Measurements from ENCODE around the gene RHOT2. TPM values are rescaled to one million over a fixed set of nuclear protein-coding genes. Genes with fewer than 3 reads are reported as not detected.

Gene RHOT2
- polyA plus RNA-seq, 2 donors: 87.1 to 152 TPM

GRCh38 chr16:632486-633335, 35.2 kb upstream of the RHOT2 start:
- no peaks in the 10 kb centered on the region for H3K9me3 ChIP-seq (ENCODE audit: control insufficient read depth in 2 of 2, insufficient read depth in 1 of 2, low read depth in 1 of 2, low read length in 1 of 2)
- H3K27me3 ChIP-seq (ENCODE audit: control insufficient read depth in 1 of 2, insufficient read depth in 2 of 2, low read length in 2 of 2): no peaks in the 10 kb centered on the region
- no peak overlapping the region for H3K27ac ChIP-seq (ENCODE audit: low read depth in 2 of 2, low read length in 1 of 2)
- no peak overlapping the region for H3K4me3 ChIP-seq (ENCODE audit: low read depth in 1 of 2, low read length in 2 of 2)
- H3K4me1 ChIP-seq (ENCODE audit: control insufficient read depth in 2 of 2, insufficient read depth in 2 of 2, low read length in 1 of 2): peaks cover 10 to 25% of the 10 kb centered on the region in 2 donors
- peaks cover 0 to 29% of the 10 kb centered on the region in 2 donors for H3K36me3 ChIP-seq (ENCODE audit: control insufficient read depth in 2 of 2, insufficient read depth in 2 of 2, low read length in 1 of 2)
- 93 to 94% methylated on average over 65 to 67 of the region's 67 CpGs for WGBS, 2 donors

GRCh38 chr16:633336-634050, 34.4 kb upstream of the RHOT2 start:
- Histone ChIP-seq H3K4me1 (ENCODE audit: control insufficient read depth in 2 of 2, insufficient read depth in 2 of 2, low read length in 1 of 2) (peaks cover 10 to 25% of the 10 kb centered on the region in 2 donors), H3K4me3 (ENCODE audit: low read depth in 1 of 2, low read length in 2 of 2) (no peak overlapping the region), H3K27ac (ENCODE audit: low read depth in 2 of 2, low read length in 1 of 2) (no peak overlapping the region), H3K36me3 (ENCODE audit: control insufficient read depth in 2 of 2, insufficient read depth in 2 of 2, low read length in 1 of 2) (peaks cover 0 to 23% of the 10 kb centered on the region in 2 donors), H3K27me3 (ENCODE audit: control insufficient read depth in 1 of 2, insufficient read depth in 2 of 2, low read length in 2 of 2) (no peaks in the 10 kb centered on the region), H3K9me3 (ENCODE audit: control insufficient read depth in 2 of 2, insufficient read depth in 1 of 2, low read depth in 1 of 2, low read length in 1 of 2) (no peaks in the 10 kb centered on the region)
- 95 to 97% methylated on average over 74 of the region's 74 CpGs for WGBS, 2 donors

GRCh38 chr16:634051-634670, 33.8 kb upstream of the RHOT2 start:
- H3K9me3 ChIP-seq (ENCODE audit: control insufficient read depth in 2 of 2, insufficient read depth in 1 of 2, low read depth in 1 of 2, low read length in 1 of 2): no peaks in the 10 kb centered on the region
- no peak overlapping the region for H3K27ac ChIP-seq (ENCODE audit: low read depth in 2 of 2, low read length in 1 of 2)
- peaks cover 0 to 18% of the 10 kb centered on the region in 2 donors for H3K36me3 ChIP-seq (ENCODE audit: control insufficient read depth in 2 of 2, insufficient read depth in 2 of 2, low read length in 1 of 2)
- 89 to 90% methylated on average over 22 of the region's 22 CpGs for WGBS, 2 donors
- H3K4me3 ChIP-seq (ENCODE audit: low read depth in 1 of 2, low read length in 2 of 2): no peak overlapping the region
- H3K4me1 ChIP-seq (ENCODE audit: control insufficient read depth in 2 of 2, insufficient read depth in 2 of 2, low read length in 1 of 2): peaks cover 10 to 25% of the 10 kb centered on the region in 2 donors
- no peaks in the 10 kb centered on the region for H3K27me3 ChIP-seq (ENCODE audit: control insufficient read depth in 1 of 2, insufficient read depth in 2 of 2, low read length in 2 of 2)

GRCh38 chr16:634996-635395, 32.9 kb upstream of the RHOT2 start:
- WGBS, 2 donors: 84 to 86% methylated on average over 7 of the region's 7 CpGs
- Histone ChIP-seq H3K4me1 (ENCODE audit: control insufficient read depth in 2 of 2, insufficient read depth in 2 of 2, low read length in 1 of 2) (peaks cover 5 to 25% of the 10 kb centered on the region in 2 donors), H3K4me3 (ENCODE audit: low read depth in 1 of 2, low read length in 2 of 2) (peak overlapping the region in 1 of 2 donors; percentile 90), H3K27me3 (ENCODE audit: control insufficient read depth in 1 of 2, insufficient read depth in 2 of 2, low read length in 2 of 2) (no peaks in the 10 kb centered on the region), H3K36me3 (ENCODE audit: control insufficient read depth in 2 of 2, insufficient read depth in 2 of 2, low read length in 1 of 2) (peaks cover 0 to 15% of the 10 kb centered on the region in 2 donors), H3K9me3 (ENCODE audit: control insufficient read depth in 2 of 2, insufficient read depth in 1 of 2, low read depth in 1 of 2, low read length in 1 of 2) (no peaks in the 10 kb centered on the region), H3K27ac (ENCODE audit: low read depth in 2 of 2, low read length in 1 of 2) (no peak overlapping the region)

GRCh38 chr16:635573-636205, 32.2 kb upstream of the RHOT2 start:
- Histone ChIP-seq H3K4me3 (ENCODE audit: low read depth in 1 of 2, low read length in 2 of 2) (peak overlapping the region; percentile 68 to 90), H3K4me1 (ENCODE audit: control insufficient read depth in 2 of 2, insufficient read depth in 2 of 2, low read length in 1 of 2) (peaks cover 5 to 21% of the 10 kb centered on the region in 2 donors), H3K9me3 (ENCODE audit: control insufficient read depth in 2 of 2, insufficient read depth in 1 of 2, low read depth in 1 of 2, low read length in 1 of 2) (no peaks in the 10 kb centered on the region), H3K27me3 (ENCODE audit: control insufficient read depth in 1 of 2, insufficient read depth in 2 of 2, low read length in 2 of 2) (no peaks in the 10 kb centered on the region), H3K36me3 (ENCODE audit: control insufficient read depth in 2 of 2, insufficient read depth in 2 of 2, low read length in 1 of 2) (peaks cover 0 to 15% of the 10 kb centered on the region in 2 donors), H3K27ac (ENCODE audit: low read depth in 2 of 2, low read length in 1 of 2) (peak overlapping the region; percentile 95 to 99)
- 2% methylated on average over 55 of the region's 55 CpGs for WGBS, 2 donors

GRCh38 chr16:636206-637080, 31.5 kb upstream of the RHOT2 start, which contains the start of gene METTL26:
Gene METTL26 (minus strand): TSS chr16:636305. CDS start chr16:636290, 15 bp downstream.
- Histone ChIP-seq H3K4me1 (ENCODE audit: control insufficient read depth in 2 of 2, insufficient read depth in 2 of 2, low read length in 1 of 2) (peaks cover 0 to 14% of the 10 kb centered on the region in 2 donors), H3K27ac (ENCODE audit: low read depth in 2 of 2, low read length in 1 of 2) (peak within 1 kb of the TSS; percentile 95 to 99), H3K36me3 (ENCODE audit: control insufficient read depth in 2 of 2, insufficient read depth in 2 of 2, low read length in 1 of 2) (peaks cover 0 to 15% of the 10 kb centered on the region in 2 donors), H3K9me3 (ENCODE audit: control insufficient read depth in 2 of 2, insufficient read depth in 1 of 2, low read depth in 1 of 2, low read length in 1 of 2) (no peaks in the 10 kb centered on the region), H3K4me3 (ENCODE audit: low read depth in 1 of 2, low read length in 2 of 2) (peak within 1 kb of the TSS; percentile 68 to 90), H3K27me3 (ENCODE audit: control insufficient read depth in 1 of 2, insufficient read depth in 2 of 2, low read length in 2 of 2) (no peaks in the 10 kb centered on the region)
- 0% methylated on average over 77 to 91 of the region's 91 CpGs for WGBS, 2 donors

GRCh38 chr16:637081-638018, 30.6 kb upstream of the RHOT2 start:
- H3K27me3 ChIP-seq (ENCODE audit: control insufficient read depth in 1 of 2, insufficient read depth in 2 of 2, low read length in 2 of 2): no peaks in the 10 kb centered on the region
- peak overlapping the region; percentile 95 to 99 for H3K27ac ChIP-seq (ENCODE audit: low read depth in 2 of 2, low read length in 1 of 2)
- peaks cover 0 to 15% of the 10 kb centered on the region in 2 donors for H3K4me1 ChIP-seq (ENCODE audit: control insufficient read depth in 2 of 2, insufficient read depth in 2 of 2, low read length in 1 of 2)
- H3K4me3 ChIP-seq (ENCODE audit: low read depth in 1 of 2, low read length in 2 of 2): peak overlapping the region; percentile 68 to 90
- no peaks in the 10 kb centered on the region for H3K9me3 ChIP-seq (ENCODE audit: control insufficient read depth in 2 of 2, insufficient read depth in 1 of 2, low read depth in 1 of 2, low read length in 1 of 2)
- WGBS, 2 donors: 16 to 21% methylated on average over 38 to 53 of the region's 53 CpGs
- peaks cover 0 to 15% of the 10 kb centered on the region in 2 donors for H3K36me3 ChIP-seq (ENCODE audit: control insufficient read depth in 2 of 2, insufficient read depth in 2 of 2, low read length in 1 of 2)

- WGBS, 2 donors: 82 to 87% methylated on average over 15 of the region's 15 CpGs
- Histone ChIP-seq H3K27ac (ENCODE audit: low read depth in 2 of 2, low read length in 1 of 2) (no peak overlapping the region), H3K36me3 (ENCODE audit: control insufficient read depth in 2 of 2, insufficient read depth in 2 of 2, low read length in 1 of 2) (peaks cover 0 to 12% of the 10 kb centered on the region in 2 donors), H3K27me3 (ENCODE audit: control insufficient read depth in 1 of 2, insufficient read depth in 2 of 2, low read length in 2 of 2) (no peaks in the 10 kb centered on the region), H3K4me3 (ENCODE audit: low read depth in 1 of 2, low read length in 2 of 2) (no peak overlapping the region), H3K4me1 (ENCODE audit: control insufficient read depth in 2 of 2, insufficient read depth in 2 of 2, low read length in 1 of 2) (peaks cover 0 to 22% of the 10 kb centered on the region in 2 donors), H3K9me3 (ENCODE audit: control insufficient read depth in 2 of 2, insufficient read depth in 1 of 2, low read depth in 1 of 2, low read length in 1 of 2) (no peaks in the 10 kb centered on the region)
Measured at GRCh38 chr16:638034-638543, 29.8 kb upstream of the RHOT2 start.

All from esophagus (tissue), 2 donors.